H1 (cell line): Measurements from ENCODE around the gene CC2D2A. TPM values are rescaled to one million over a fixed set of nuclear protein-coding genes. Genes with fewer than 3 reads are reported as not detected.

Experiments
- CTCF ChIA-PET: fragments of 300-600 bp; sonication (Branson Sonifier 250); formaldehyde crosslinking; loops from one replicate; lab custom pipeline; 2021; ENCODE audit not compliant: partially characterized antibody; lab: Charles Lee
- POLR2A ChIA-PET: fragments of 300-600 bp; sonication (Branson Sonifier 250); formaldehyde crosslinking; loops from one replicate; lab custom pipeline; 2021; ENCODE audit warnings: inconsistent platforms; ENCODE audit not compliant: partially characterized antibody; lab: Charles Lee
- DNase-seq, 2 experiments: peaks; one replicate each; pipeline versions ENCODE4 v3.0.0 to v3.0.0-alpha.2; 2010 to 2022; ENCODE audit warnings: low spot score in 2 of 2, low read depth in 1 of 2, mixed read lengths in 1 of 2
- FAIRE-seq: peaks from 2 replicates; lab custom pipeline; 2011; peaks lifted over from hg19 to GRCh38; lab: Jason Lieb, UNC
- H2AFZ ChIP-seq: 2 replicates; pipeline ENCODE4 v1.8.1; 2012; ENCODE audit warnings: low read length, inconsistent platforms
- H2AK5ac ChIP-seq: 2 replicates; pipeline ENCODE4 v1.6.1; 2013; ENCODE audit warnings: low read depth, low read length
- H2BK120ac ChIP-seq: replicated peaks from 2 replicates; pipeline ENCODE3; 2013; ENCODE audit warnings: low read depth, low read length, inconsistent platforms
- H2BK12ac ChIP-seq: 2 replicates; pipeline ENCODE4 v1.6.1; 2013; ENCODE audit warnings: low read depth, low read length
- H2BK15ac ChIP-seq: 2 replicates; pipeline ENCODE4 v1.6.1; 2013; ENCODE audit warnings: low read length
- H2BK20ac ChIP-seq: 2 replicates; pipeline ENCODE4 v1.6.1; 2013; ENCODE audit warnings: low read length
- H2BK5ac ChIP-seq: 2 replicates; pipeline ENCODE4 v1.6.1; 2013; ENCODE audit warnings: low read depth, low read length
- H3K14ac ChIP-seq: 2 replicates; pipeline ENCODE4 v1.6.1; 2013; ENCODE audit warnings: inconsistent platforms; ENCODE audit not compliant: insufficient read length
- H3K18ac ChIP-seq: 2 replicates; pipeline ENCODE4 v1.6.1; 2013; ENCODE audit warnings: low read length; ENCODE audit errors: extremely low read depth
- H3K23ac ChIP-seq: 2 replicates; pipeline ENCODE4 v1.6.1; 2013; ENCODE audit warnings: inconsistent platforms; ENCODE audit not compliant: insufficient read length
- H3K23me2 ChIP-seq: 2 replicates; pipeline ENCODE4 v1.6.1; 2013; ENCODE audit warnings: low read depth, low read length
- H3K27ac ChIP-seq: 2 replicates; pipeline ENCODE4 v1.6.1; 2011; ENCODE audit warnings: low read depth, low read length, inconsistent platforms
- H3K27me3 ChIP-seq, 4 experiments: replicated peaks in 1 of 4; 1 replicate in 1 of 4; 2 replicates in 3 of 4; pipeline versions ENCODE4 v1.6.1 to v1.8.1; 2011 to 2013; ENCODE audit warnings: low read length in 3 of 4, mild to moderate bottlenecking in 3 of 4, inconsistent platforms in 2 of 4, mixed read lengths in 2 of 4, moderate library complexity in 1 of 4; ENCODE audit not compliant: control insufficient read depth in 3 of 4, insufficient read depth in 3 of 4; ENCODE audit errors: extremely low read depth in 1 of 4
- H3K36me3 ChIP-seq, 4 experiments: 2 replicates each; pipeline versions ENCODE4 v1.6.1 to v1.8.1; 2011 to 2013; ENCODE audit warnings: mild to moderate bottlenecking in 4 of 4, low read length in 3 of 4, moderate library complexity in 2 of 4, control low read depth in 1 of 4, inconsistent platforms in 1 of 4; ENCODE audit not compliant: insufficient read depth in 4 of 4, control insufficient read depth in 2 of 4
- H3K4ac ChIP-seq: replicated peaks from 2 replicates; pipeline ENCODE3; 2013; ENCODE audit warnings: low read length, low read depth, mixed read lengths, inconsistent platforms; ENCODE audit not compliant: insufficient read length
- H3K4me1 ChIP-seq, 4 experiments: replicated peaks in 1 of 4; 1 replicate in 1 of 4; 2 replicates in 3 of 4; pipeline versions ENCODE4 v1.6.1 to v1.8.1; 2011 to 2013; ENCODE audit warnings: low read length in 3 of 4, inconsistent platforms in 2 of 4, mixed read lengths in 1 of 4; ENCODE audit not compliant: insufficient read depth in 4 of 4, control insufficient read depth in 3 of 4
- H3K4me2 ChIP-seq, 2 experiments: 2 replicates each; pipeline versions ENCODE4 v1.6.1 to v1.8.1; 2011 to 2013; ENCODE audit warnings: low read depth in 2 of 2, low read length in 2 of 2, control low read depth in 1 of 2, inconsistent platforms in 1 of 2, mild to moderate bottlenecking in 1 of 2; ENCODE audit not compliant: insufficient read depth in 1 of 2
- H3K4me3 ChIP-seq, 4 experiments: fragments of 200-600, 300-600 bp in 1 of 4; sonication (generic), shearing (Covaris generic), sonication (Bioruptor Twin) in 1 of 4; 2 replicates each; pipeline versions ENCODE4 v1.5.1 to v1.8.1; 2011 to 2016; ENCODE audit warnings: low read length in 4 of 4, low read depth in 3 of 4, control low read depth in 2 of 4, inconsistent platforms in 2 of 4, mild to moderate bottlenecking in 2 of 4, mixed read lengths in 1 of 4, moderate library complexity in 1 of 4; ENCODE audit not compliant: insufficient read depth in 2 of 4; ENCODE audit errors: extremely low read depth in 1 of 4
- H3K56ac ChIP-seq: replicated peaks from 2 replicates; pipeline ENCODE3; 2013; ENCODE audit warnings: low read depth, mild to moderate bottlenecking, mixed read lengths, low read length, inconsistent platforms; ENCODE audit not compliant: insufficient read length
- H3K79me1 ChIP-seq: 2 replicates; pipeline ENCODE4 v1.6.1; 2013; ENCODE audit warnings: low read depth, low read length, control low read depth
- H3K79me2 ChIP-seq, 2 experiments: 2 replicates each; pipeline versions ENCODE4 v1.6.1 to v1.8.1; 2012 to 2013; ENCODE audit warnings: low read length in 2 of 2, mild to moderate bottlenecking in 2 of 2, inconsistent platforms in 1 of 2; ENCODE audit not compliant: insufficient read depth in 2 of 2, control insufficient read depth in 1 of 2
- H3K9ac ChIP-seq, 4 experiments: replicated peaks in 1 of 4; 1 replicate in 1 of 4; 2 replicates in 3 of 4; pipeline versions ENCODE4 v1.6.1 to v1.8.1; 2011 to 2013; ENCODE audit warnings: low read depth in 3 of 4, low read length in 3 of 4, control low read depth in 2 of 4, mild to moderate bottlenecking in 2 of 4, moderate library complexity in 2 of 4, inconsistent platforms in 1 of 4; ENCODE audit errors: extremely low read depth in 1 of 4
- H3K9me3 ChIP-seq, 2 experiments: 2 replicates each; pipeline versions ENCODE4 v1.6.1 to v1.8.1; 2012 to 2013; ENCODE audit warnings: mild to moderate bottlenecking in 2 of 2, moderate library complexity in 2 of 2, control low read depth in 1 of 2, inconsistent platforms in 1 of 2, low read depth in 1 of 2, low read length in 1 of 2, mixed read lengths in 1 of 2; ENCODE audit not compliant: insufficient read depth in 2 of 2
- H4K20me1 ChIP-seq, 2 experiments: replicated peaks in 1 of 2; 2 replicates each; pipeline versions ENCODE3 to v1.8.1; 2011 to 2013; ENCODE audit warnings: inconsistent platforms in 2 of 2, low read length in 2 of 2, mild to moderate bottlenecking in 1 of 2; ENCODE audit not compliant: insufficient read depth in 2 of 2, control insufficient read depth in 1 of 2
- H4K5ac ChIP-seq: 2 replicates; pipeline ENCODE4 v1.6.1; 2013; ENCODE audit warnings: low read length, low read depth, mixed read lengths, inconsistent platforms; ENCODE audit not compliant: insufficient read length
- H4K8ac ChIP-seq: 2 replicates; pipeline ENCODE4 v1.8.0; 2013; ENCODE audit warnings: mild to moderate bottlenecking, moderate library complexity, low read length, inconsistent platforms; ENCODE audit not compliant: insufficient read depth; ENCODE audit errors: extremely low read depth
- H4K91ac ChIP-seq: replicated peaks from 2 replicates; pipeline ENCODE3; 2013; ENCODE audit warnings: low read length, mixed read lengths, inconsistent platforms; ENCODE audit not compliant: insufficient read length
- CBX5 ChIP-seq: fragments of 300-800, 300-1000 bp; sonication (generic); IDR thresholded peaks from 2 replicates; pipeline ENCODE4 v1.7.1; 2016; ENCODE audit warnings: antibody characterized with exemption, low read length, low read depth
- YY1 ChIP-seq: IDR thresholded peaks from 2 replicates; pipeline ENCODE4 v1.6.1; 2011; ENCODE audit warnings: low read depth, mild to moderate bottlenecking, low read length
- WGBS, 2 experiments: shearing (Covaris generic) in 1 of 2; methylation state at CpG; one replicate each; pipeline versions ENCODE4 v1.1.6 to v1.1.7; 2013 to 2015; ENCODE audit warnings: low lambda C conversion rate in 2 of 2, mixed read lengths in 2 of 2, inconsistent platforms in 1 of 2, low coverage in 1 of 2, missing lambda C conversion rate in 1 of 2; ENCODE audit not compliant: insufficient replicate concordance in 2 of 2, insufficient coverage in 1 of 2, insufficient read length in 1 of 2; ENCODE audit errors: extremely low coverage in 1 of 2, missing lambda C conversion rate in 1 of 2; 5-methylcytosine and 5-hydroxymethylcytosine counted together
- polyA plus RNA-seq, 7 experiments: library from polyadenylated mRNA; depleted of rRNA in 3 of 7; stranded (reverse) in 5 of 7; unstranded in 2 of 7; fragments of >200 nt in 5 of 7; fragments of 200-250 nt in 2 of 7; gene quantifications; 1 replicate in 5 of 7; 2 replicates in 1 of 7; 4 replicates in 1 of 7; pipeline versions ENCODE4 v1.2.1 to v1.2.3, GENCODE V29; 2011 to 2013; ENCODE audit warnings: missing spikeins in 2 of 7, mixed read lengths in 2 of 7
- total RNA-seq: library from RNA; stranded (reverse); fragmentation: NEBNext Ultra II Directional; extraction: Animal tissue kit (Norgen Biotek cat#: 25700); gene quantifications from 2 replicates; pipeline ENCODE4 v1.2.1, GENCODE V29; 2021

CC2D2A gene
- total and polyA plus RNA-seq, 2 of the 8 experiments (the other 6 are each of a cell fraction or from before 2014, with no cell fraction given) = 11.0 to 12.2 TPM

GRCh38 chr4:15601862-15602261 is 132.2 kb downstream of the CC2D2A start:
- no peaks in the 10 kb centered on the region for H3K27me3 ChIP-seq
- POLR2A ChIA-PET = no interaction called here
- H3K79me2 ChIP-seq = no peaks in the 10 kb centered on the region
- no peak overlapping the region for H3K27ac ChIP-seq
- FAIRE-seq = no peak
- DNase-seq = no peak
- 87% methylated on average over 2 of the region's 2 CpGs; no CpG with 5 or more reads in 1 of the 2 experiments for WGBS, 2 experiments
- H4K91ac ChIP-seq = no peak overlapping the region
- H3K18ac ChIP-seq = no peak overlapping the region
- no peak overlapping the region for H2AK5ac ChIP-seq
- no peak overlapping the region for H2BK5ac ChIP-seq
- H3K36me3 ChIP-seq = peaks cover 0 to 2% (median under 1%) of the 10 kb centered on the region in 4 experiments; a peak in 4 of 8 replicates
- H2AFZ ChIP-seq = no peak overlapping the region
- no peak overlapping the region for H3K56ac ChIP-seq
- H3K14ac ChIP-seq = no peak overlapping the region
- no peak overlapping the region for H4K8ac ChIP-seq
- H3K9me3 ChIP-seq = no peaks in the 10 kb centered on the region
- CTCF ChIA-PET = no interaction called here
- H2BK120ac ChIP-seq = no peak overlapping the region
- H3K23ac ChIP-seq = no peak overlapping the region
- TF ChIP-seq CBX5 = no peak
- no peak for TF ChIP-seq YY1
- TF ChIP-seq, all 59 proteins: peak for 0
- Histone ChIP-seq H3K23me2 (no peaks in the 10 kb centered on the region), H3K4me1 (peaks cover 0 to 4% (median under 1%) of the 10 kb centered on the region in 4 experiments; a peak in 3 of 7 replicates), H4K5ac (no peak overlapping the region), H3K9ac (no peak overlapping the region), H3K4me3 (no peak overlapping the region), H2BK15ac (no peak overlapping the region), H3K4me2 (no peak overlapping the region), H2BK12ac (no peak overlapping the region), H3K4ac (no peak overlapping the region), H4K20me1 (no peaks in the 10 kb centered on the region), H3K79me1 (no peaks in the 10 kb centered on the region), H2BK20ac (no peak overlapping the region)
